Left lung (tissue), 10 donors: ENCODE measurements around the gene SPI1. TPM values are rescaled to one million over a fixed set of nuclear protein-coding genes. Genes with fewer than 3 reads are reported as not detected.

ENCODE experiments used
- ATAC-seq: fragments of 200-7000 bp; cut with Tn5 transposase; one replicate; pipeline ENCODE4 v1.9.1; 2020; ENCODE audit warnings: moderate library complexity
- DNase-seq, 4 donors: peaks; one replicate each; pipeline ENCODE4 v3.0.0-alpha.2; 2013 to 2020
- H3K27ac ChIP-seq, 2 donors: fragments of 200-600 bp; sonication (generic) in 1 of 2; one replicate each; pipeline versions ENCODE4 v1.5.0 to v1.8.0; 2020 to 2021
- H3K27me3 ChIP-seq, 2 donors: fragments of 200-600 bp; sonication (generic) in 1 of 2; one replicate each; pipeline versions ENCODE4 v1.5.0 to v1.8.0; 2020 to 2021
- H3K36me3 ChIP-seq, 2 donors: fragments of 200-600 bp; sonication (generic) in 1 of 2; one replicate each; pipeline versions ENCODE4 v1.5.0 to v1.8.0; 2020 to 2021
- H3K4me1 ChIP-seq, 2 donors: fragments of 200-600 bp; one replicate each; pipeline ENCODE4 v1.8.0; 2021
- H3K4me3 ChIP-seq, 2 donors: fragments of 200-600 bp; sonication (generic) in 1 of 2; one replicate each; pipeline versions ENCODE4 v1.5.0 to v1.8.0; 2020 to 2021; ENCODE audit warnings: mild to moderate bottlenecking in 1 of 2
- H3K9me3 ChIP-seq, 2 donors: fragments of 200-600 bp; sonication (generic) in 1 of 2; one replicate each; pipeline versions ENCODE4 v1.5.0 to v1.8.0; 2020 to 2021
- CTCF ChIP-seq, 2 donors: fragments of 200-600 bp; sonication (generic) in 1 of 2; IDR thresholded peaks; one replicate each; pipeline versions ENCODE4 v1.5.0 to v1.8.0; 2021; ENCODE audit warnings: antibody characterized with exemption in 2 of 2
- intact Hi-C, 2 donors: fragments of 100-400 bp; cut with DNase I; formaldehyde crosslinking; loops; one replicate each; pipeline versions ENCODE4 v1.11.2 to v1.14.2; 2022
- polyA plus RNA-seq, 6 donors: library from polyadenylated mRNA; unstranded; fragments of 120-200 nt; gene quantifications; one replicate each; pipeline ENCODE4 v1.2.1, GENCODE V29; 2013; ENCODE audit not compliant: insufficient read length in 6 of 6
- total RNA-seq, 2 donors: library from RNA; stranded (reverse); fragmentation: NEBNext Ultra II Directional; extraction: Animal tissue kit (Norgen Biotek cat#: 25700); gene quantifications; one replicate each; pipeline ENCODE4 v1.2.1, GENCODE V29; 2021
- donor health status: DM: no; HTN: yes; CAD: no.
- donor health status: DM: no; HTN: no; CAD: no.

SPI1 gene
- total and polyA plus RNA-seq, 8 donors: 4.9 to 194 (median 6.2) TPM

GRCh38 chr11:47366020-47366490, 12.3 kb downstream of the SPI1 start:
- TF ChIP-seq CTCF (IDR thresholded peaks at IDR 0.05): no peak
- Histone ChIP-seq H3K27ac (no peak overlapping the region), H3K9me3 (no peaks in the 10 kb centered on the region), H3K4me3 (no peak overlapping the region), H3K4me1 (peaks cover 4 to 84% of the 10 kb centered on the region in 2 donors), H3K27me3 (no peaks in the 10 kb centered on the region), H3K36me3 (peaks cover 0 to 62% of the 10 kb centered on the region in 2 donors)
- no peak for ATAC-seq
- no peak for DNase-seq
- intact Hi-C loops: no loop called here

GRCh38 chr11:47361419-47361818, 16.9 kb downstream of the SPI1 start:
- H3K9me3 ChIP-seq: no peaks in the 10 kb centered on the region
- no peaks in the 10 kb centered on the region for H3K27me3 ChIP-seq
- intact Hi-C loops: no loop called here
- peaks cover 0 to 50% of the 10 kb centered on the region in 2 donors for H3K36me3 ChIP-seq
- no peak overlapping the region for H3K4me3 ChIP-seq
- ATAC-seq (no peak), DNase-seq (no peak)
- no peak for TF ChIP-seq CTCF (IDR thresholded peaks at IDR 0.05)
- peaks cover 0 to 75% of the 10 kb centered on the region in 2 donors for H3K4me1 ChIP-seq
- peak overlapping the region in 1 of 2 donors; percentile 38 for H3K27ac ChIP-seq

- ATAC-seq (no peak), DNase-seq (no peak)
- Histone ChIP-seq H3K9me3 (no peaks in the 10 kb centered on the region), H3K4me1 (peaks cover 0 to 66% of the 10 kb centered on the region in 2 donors), H3K4me3 (no peak overlapping the region), H3K27me3 (no peaks in the 10 kb centered on the region), H3K36me3 (peaks cover 0 to 48% of the 10 kb centered on the region in 2 donors), H3K27ac (peak overlapping the region in 1 of 2 donors; percentile 43)
- intact Hi-C loops: no loop called here
- no peak for TF ChIP-seq CTCF (IDR thresholded peaks at IDR 0.05)
These were observed 18.0 kb downstream of the SPI1 start for GRCh38 chr11:47360341-47360740.

- Histone ChIP-seq H3K36me3 (peaks cover 0 to 54% of the 10 kb centered on the region in 2 donors), H3K4me1 (peaks cover 0 to 64% of the 10 kb centered on the region in 2 donors), H3K27me3 (no peaks in the 10 kb centered on the region), H3K9me3 (no peaks in the 10 kb centered on the region), H3K27ac (peak overlapping the region in 1 of 2 donors; percentile 43), H3K4me3 (peak overlapping the region in 1 of 2 donors; percentile 4)
- no peak for TF ChIP-seq CTCF (IDR thresholded peaks at IDR 0.05)
- ATAC-seq: no peak
- DNase-seq: peak in 1 of 4 donors; percentile 89
- intact Hi-C loops: no loop called here
These were observed 18.8 kb downstream of the SPI1 start for GRCh38 chr11:47359586-47359985.

GRCh38 chr11:47359162-47359561, 19.2 kb downstream of the SPI1 start:
- intact Hi-C loops: no loop called here
- peaks cover 0 to 54% of the 10 kb centered on the region in 2 donors for H3K36me3 ChIP-seq
- TF ChIP-seq CTCF (IDR thresholded peaks at IDR 0.05): no peak
- H3K4me3 ChIP-seq: peak overlapping the region in 1 of 2 donors; percentile 4
- H3K27ac ChIP-seq: peak overlapping the region in 1 of 2 donors; percentile 43
- no peak for DNase-seq
- no peaks in the 10 kb centered on the region for H3K9me3 ChIP-seq
- ATAC-seq: no peak
- H3K4me1 ChIP-seq: peaks cover 0 to 60% of the 10 kb centered on the region in 2 donors
- H3K27me3 ChIP-seq: no peaks in the 10 kb centered on the region
